ENCODE measurements around the gene PNO1.

Gene PNO1

GRCh38 chr2:68195096-68195495 is 37.4 kb downstream of the PNO1 start:
- DNase-seq (ENCODE audit: low read depth): no peak

GRCh38 chr2:68196120-68196716 is 38.5 kb downstream of the PNO1 start:
- peak; percentile 63 for DNase-seq (ENCODE audit: low read depth)

GRCh38 chr2:68200157-68200787 is 42.6 kb downstream of the PNO1 start:
- DNase-seq (ENCODE audit: low read depth): no peak

GRCh38 chr2:68203587-68203986 is 45.9 kb downstream of the PNO1 start:
- no peak for DNase-seq (ENCODE audit: low read depth)

GRCh38 chr2:68206793-68207192 is 49.1 kb downstream of the PNO1 start:
- no peak for DNase-seq (ENCODE audit: low read depth)

- DNase-seq (ENCODE audit: low read depth): no peak
These were observed 56.7 kb downstream of the PNO1 start for GRCh38 chr2:68214381-68214780.

GRCh38 chr2:68216454-68217310 is 59.0 kb downstream of the PNO1 start:
- peak; percentile 46 for DNase-seq (ENCODE audit: low read depth)

- DNase-seq (ENCODE audit: low read depth): no peak
These were observed 60.0 kb downstream of the PNO1 start for GRCh38 chr2:68217729-68218128.

- no peak for DNase-seq (ENCODE audit: low read depth)
These were observed 60.7 kb downstream of the PNO1 start for GRCh38 chr2:68218343-68218901.

- DNase-seq (ENCODE audit: low read depth): peak; percentile 44
These were observed 64.6 kb downstream of the PNO1 start for GRCh38 chr2:68222287-68222686.

- DNase-seq (ENCODE audit: low read depth): peak; percentile 25
These were observed 65.7 kb downstream of the PNO1 start for GRCh38 chr2:68223419-68223818.

GRCh38 chr2:68225119-68225632 is 67.5 kb downstream of the PNO1 start:
- peak; percentile 39 for DNase-seq (ENCODE audit: low read depth)
